Panc1 (cell line): Measurements from ENCODE around the gene MIS18A. TPM values are rescaled to one million over a fixed set of nuclear protein-coding genes. Genes with fewer than 3 reads are reported as not detected.

Experiments used
- ATAC-seq: fragments of 200-7000 bp; cut with Tn5 transposase; 2 replicates; pipeline ENCODE4 v1.9.1; 2020; ENCODE audit warnings: mild to moderate bottlenecking, moderate library complexity
- BruUV-seq: library from RNA; stranded (reverse); fragments of 400-500 nt; replicated peaks from 2 replicates; lab custom pipeline; 2021; lab: Mats Ljungman, UMichigan
- CTCF ChIA-PET: fragments of 300-600 bp; sonication (Branson Sonifier 250); formaldehyde crosslinking; loops from one replicate; lab custom pipeline; 2022; ENCODE audit warnings: antibody characterized with exemption; lab: Charles Lee
- POLR2A ChIA-PET: fragments of 300-600 bp; sonication (Branson Sonifier 250); formaldehyde crosslinking; loops from one replicate; lab custom pipeline; 2022; ENCODE audit warnings: antibody characterized with exemption; lab: Charles Lee
- DNase-seq: peaks from one replicate; pipeline ENCODE4 v3.0.0-alpha.2; 2010; ENCODE audit warnings: low read depth, low spot score
- H3K27ac ChIP-seq: 2 replicates; pipeline ENCODE4 v1.5.1; 2011; ENCODE audit warnings: mild to moderate bottlenecking, low read length, inconsistent platforms
- H3K27me3 ChIP-seq: fragments of 200-500 bp; sonication (Bioruptor generic); 2 replicates; pipeline ENCODE4 v1.6.0; 2014; ENCODE audit warnings: low read length, inconsistent platforms; ENCODE audit not compliant: control insufficient read depth, insufficient read depth
- H3K36me3 ChIP-seq: fragments of 200-500 bp; sonication (Bioruptor generic); 2 replicates; pipeline ENCODE4 v1.5.1; 2014; ENCODE audit warnings: inconsistent platforms, mild to moderate bottlenecking, low read length, moderate library complexity; ENCODE audit not compliant: control insufficient read depth, insufficient read depth
- H3K4me1 ChIP-seq: 2 replicates; pipeline ENCODE4 v1.5.1; 2011; ENCODE audit warnings: inconsistent platforms, mild to moderate bottlenecking, low read length, moderate library complexity; ENCODE audit not compliant: control insufficient read depth, insufficient read depth
- H3K4me3 ChIP-seq, 2 experiments: 2 replicates each; pipeline ENCODE4 v1.5.1; 2011 to 2012; ENCODE audit warnings: low read depth in 2 of 2, low read length in 2 of 2, mild to moderate bottlenecking in 2 of 2, inconsistent platforms in 1 of 2, moderate library complexity in 1 of 2
- H3K9me3 ChIP-seq: fragments of 200-500 bp; sonication (Bioruptor generic); 2 replicates; pipeline ENCODE4 v1.5.1; 2014; ENCODE audit warnings: low read depth, mild to moderate bottlenecking, inconsistent platforms, low read length, moderate library complexity; ENCODE audit not compliant: control insufficient read depth, insufficient read depth
- CTCF ChIP-seq: fragments of 450-650 bp; IDR thresholded peaks from 2 replicates; pipeline ENCODE4 v1.5.1; 2017; ENCODE audit warnings: mild to moderate bottlenecking
- POLR2AphosphoS5 ChIP-seq: IDR thresholded peaks from 2 replicates; pipeline ENCODE4 v1.6.1; 2012; ENCODE audit warnings: mild to moderate bottlenecking, low read depth, low read length, moderate library complexity
- SIN3A ChIP-seq: IDR thresholded peaks from 2 replicates; pipeline ENCODE4 v1.6.1; 2012; ENCODE audit warnings: low read depth, mild to moderate bottlenecking, low read length, moderate library complexity, borderline replicate concordance; ENCODE audit not compliant: insufficient read depth
- TCF7L2 ChIP-seq: IDR thresholded peaks from 2 replicates; pipeline ENCODE4 v1.6.1; 2011; ENCODE audit warnings: mild to moderate bottlenecking, low read depth, low read length, inconsistent platforms
- in situ Hi-C: cut with HindIII; loops from 2 replicates; pipeline ENCODE4 v1.10.0; 2016; ENCODE audit warnings: low sequenced_read_pairs, low pct_unique_long_range_greater_than_20kb
- intact Hi-C: fragments of 100-400 bp; cut with micrococcal nuclease; formaldehyde crosslinking; loops from one replicate; pipeline ENCODE4 v1.10.0; 2022; ENCODE audit not compliant: unreplicated experiment
- total RNA-seq: library from RNA; stranded (reverse); gene quantifications from one replicate; pipeline ENCODE4 v1.2.1, GENCODE V29; 2021; ENCODE audit not compliant: unreplicated experiment
- TF ChIP-seq, protein P1 (sequence below), 2 experiments: IDR thresholded peaks; 2 replicates each; pipeline ENCODE4 v1.6.1; 2011 to 2012; ENCODE audit warnings: low read depth in 2 of 2, control low read depth in 1 of 2, low read length in 1 of 2, mild to moderate bottlenecking in 1 of 2, moderate library complexity in 1 of 2; ENCODE audit not compliant: insufficient read depth in 1 of 2

MIS18A gene
- total RNA-seq, 1 experiment from 2014 or later, result 16.3 TPM

- no TSS peak for BruUV-seq
- Histone ChIP-seq H3K27ac (no peak overlapping the region), H3K9me3 (no peaks in the 10 kb centered on the region), H3K4me1 (no peaks in the 10 kb centered on the region), H3K4me3 (no peak overlapping the region), H3K27me3 (no peaks in the 10 kb centered on the region), H3K36me3 (peaks cover 6% of the 10 kb centered on the region)
- ATAC-seq (no peak), DNase-seq (no peak)
- CTCF ChIA-PET, result no interaction called here
- in situ Hi-C loops, result no loop called here
- POLR2A ChIA-PET, result no interaction called here
- intact Hi-C loops, result no loop called here
- TF ChIP-seq POLR2AphosphoS5, result no peak
- TF ChIP-seq CTCF, result no peak
- no peak for TF ChIP-seq TCF7L2
- TF ChIP-seq SIN3A, result no peak
- TF ChIP-seq, protein P1, sequence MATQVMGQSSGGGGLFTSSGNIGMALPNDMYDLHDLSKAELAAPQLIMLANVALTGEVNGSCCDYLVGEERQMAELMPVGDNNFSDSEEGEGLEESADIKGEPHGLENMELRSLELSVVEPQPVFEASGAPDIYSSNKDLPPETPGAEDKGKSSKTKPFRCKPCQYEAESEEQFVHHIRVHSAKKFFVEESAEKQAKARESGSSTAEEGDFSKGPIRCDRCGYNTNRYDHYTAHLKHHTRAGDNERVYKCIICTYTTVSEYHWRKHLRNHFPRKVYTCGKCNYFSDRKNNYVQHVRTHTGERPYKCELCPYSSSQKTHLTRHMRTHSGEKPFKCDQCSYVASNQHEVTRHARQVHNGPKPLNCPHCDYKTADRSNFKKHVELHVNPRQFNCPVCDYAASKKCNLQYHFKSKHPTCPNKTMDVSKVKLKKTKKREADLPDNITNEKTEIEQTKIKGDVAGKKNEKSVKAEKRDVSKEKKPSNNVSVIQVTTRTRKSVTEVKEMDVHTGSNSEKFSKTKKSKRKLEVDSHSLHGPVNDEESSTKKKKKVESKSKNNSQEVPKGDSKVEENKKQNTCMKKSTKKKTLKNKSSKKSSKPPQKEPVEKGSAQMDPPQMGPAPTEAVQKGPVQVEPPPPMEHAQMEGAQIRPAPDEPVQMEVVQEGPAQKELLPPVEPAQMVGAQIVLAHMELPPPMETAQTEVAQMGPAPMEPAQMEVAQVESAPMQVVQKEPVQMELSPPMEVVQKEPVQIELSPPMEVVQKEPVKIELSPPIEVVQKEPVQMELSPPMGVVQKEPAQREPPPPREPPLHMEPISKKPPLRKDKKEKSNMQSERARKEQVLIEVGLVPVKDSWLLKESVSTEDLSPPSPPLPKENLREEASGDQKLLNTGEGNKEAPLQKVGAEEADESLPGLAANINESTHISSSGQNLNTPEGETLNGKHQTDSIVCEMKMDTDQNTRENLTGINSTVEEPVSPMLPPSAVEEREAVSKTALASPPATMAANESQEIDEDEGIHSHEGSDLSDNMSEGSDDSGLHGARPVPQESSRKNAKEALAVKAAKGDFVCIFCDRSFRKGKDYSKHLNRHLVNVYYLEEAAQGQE (IDR thresholded peaks at IDR 0.05; ENCODE audit: insufficient read depth in 1 of 2, low read depth in 2 of 2, low read length in 1 of 2), result no peak
Measured at GRCh38 chr21:32315511-32316281, 36.8 kb upstream of the MIS18A start.

DNA sequence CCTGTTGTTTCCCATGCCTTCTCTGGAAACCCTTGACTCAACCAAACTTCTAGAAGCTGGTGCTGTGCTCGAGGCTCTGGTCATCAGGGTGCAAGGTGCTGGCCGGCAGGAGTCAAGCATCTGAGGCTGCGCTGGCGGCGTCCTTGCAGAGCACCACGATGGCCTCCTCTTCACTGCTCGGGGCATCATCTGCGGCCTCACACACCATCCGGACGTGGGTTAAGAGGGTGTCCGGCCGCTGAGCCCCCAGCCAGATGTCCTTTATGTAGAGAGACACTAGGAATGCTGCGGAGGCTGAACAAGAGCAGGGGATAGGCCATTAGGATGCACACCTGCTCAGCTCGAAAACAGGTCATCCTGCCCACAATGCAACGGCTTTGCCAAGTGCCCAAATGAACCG lies 36.0 kb upstream of the MIS18A start:
- no peak overlapping the region for H3K27ac ChIP-seq
- H3K9me3 ChIP-seq, result no peaks in the 10 kb centered on the region
- CTCF ChIA-PET, result no interaction called here
- no peaks in the 10 kb centered on the region for H3K27me3 ChIP-seq
- no peaks in the 10 kb centered on the region for H3K4me1 ChIP-seq
- ATAC-seq (no peak), DNase-seq (no peak)
- intact Hi-C loops (no loop called here), in situ Hi-C loops (no loop called here)
- POLR2A ChIA-PET, result no interaction called here
- no peak for TF ChIP-seq TCF7L2
- no peak for TF ChIP-seq CTCF
- BruUV-seq, result no TSS peak
- peaks cover 6% of the 10 kb centered on the region for H3K36me3 ChIP-seq
- H3K4me3 ChIP-seq, result no peak overlapping the region
